IMR-90 (cell line): Measurements from ENCODE around the gene PAX8. TPM values are rescaled to one million over a fixed set of nuclear protein-coding genes. Genes with fewer than 3 reads are reported as not detected.

Source experiments
- ATAC-seq: fragments of 200-7000 bp; cut with Tn5 transposase; 2 replicates; pipeline ENCODE4 v1.9.1; 2020; ENCODE audit warnings: low read depth, mild to moderate bottlenecking, moderate library complexity
- BruUV-seq: library from RNA; stranded (reverse); fragments of 400-500 nt; replicated peaks from 2 replicates; lab custom pipeline; 2021; lab: Mats Ljungman, UMichigan
- CTCF ChIA-PET: fragments of 300-600 bp; formaldehyde crosslinking; extraction: SDS; loops from one replicate; lab custom pipeline; 2021; ENCODE audit warnings: antibody characterized with exemption; lab: Yijun Ruan, JAX
- POLR2A ChIA-PET: fragments of 300-600 bp; sonication (Branson Sonifier 250); formaldehyde crosslinking; loops from one replicate; lab custom pipeline; 2022; ENCODE audit warnings: antibody characterized with exemption; ENCODE audit not compliant: unreplicated experiment; lab: Charles Lee
- DNase-seq: peaks from one replicate; pipeline ENCODE4 v3.0.0; 2013
- H2AFZ ChIP-seq: replicated peaks from 2 replicates; pipeline ENCODE3; 2013; ENCODE audit warnings: low read length, mild to moderate bottlenecking; ENCODE audit not compliant: poor library complexity
- H2AK5ac ChIP-seq: 2 replicates; pipeline ENCODE4 v1.6.1; 2013; ENCODE audit warnings: low read depth, low read length, inconsistent platforms
- H2AK9ac ChIP-seq: replicated peaks from 2 replicates; pipeline ENCODE3; 2013; ENCODE audit warnings: mild to moderate bottlenecking, low read depth, low read length, moderate library complexity; ENCODE audit not compliant: poor library complexity
- H2BK120ac ChIP-seq: 2 replicates; pipeline ENCODE4 v1.6.1; 2013; ENCODE audit warnings: low read depth, low read length, inconsistent platforms
- H2BK15ac ChIP-seq: 3 replicates; pipeline ENCODE4 v1.6.1; 2013; ENCODE audit warnings: low read depth, low read length, inconsistent platforms
- H2BK20ac ChIP-seq: 2 replicates; pipeline ENCODE4 v1.6.1; 2013; ENCODE audit warnings: low read depth, mild to moderate bottlenecking, inconsistent platforms, low read length, moderate library complexity
- H2BK5ac ChIP-seq: 2 replicates; pipeline ENCODE4 v1.6.1; 2013; ENCODE audit warnings: mild to moderate bottlenecking, low read depth, low read length, inconsistent platforms; ENCODE audit not compliant: poor library complexity, severe bottlenecking
- H3K14ac ChIP-seq: replicated peaks from 2 replicates; pipeline ENCODE4 v1.6.1; 2013; ENCODE audit warnings: low read depth, low read length, inconsistent platforms
- H3K18ac ChIP-seq: 2 replicates; pipeline ENCODE4 v1.6.1; 2013; ENCODE audit warnings: low read depth, low read length, control low read depth
- H3K23ac ChIP-seq: 2 replicates; pipeline ENCODE4 v1.6.1; 2013; ENCODE audit warnings: low read depth, low read length, inconsistent platforms
- H3K27ac ChIP-seq: 2 replicates; pipeline ENCODE4 v1.5.1; 2013; ENCODE audit warnings: mild to moderate bottlenecking, control low read depth, low read length; ENCODE audit not compliant: insufficient read depth
- H3K27me3 ChIP-seq: 2 replicates; pipeline ENCODE4 v1.6.1; 2013; ENCODE audit warnings: low read length; ENCODE audit not compliant: control insufficient read depth, insufficient read depth
- H3K36me3 ChIP-seq: 2 replicates; pipeline ENCODE4 v1.6.1; 2013; ENCODE audit warnings: low read length, mixed read lengths; ENCODE audit not compliant: control insufficient read depth, insufficient read depth
- H3K4ac ChIP-seq: 2 replicates; pipeline ENCODE4 v1.6.1; 2013; ENCODE audit warnings: low read depth, low read length, inconsistent platforms
- H3K4me1 ChIP-seq: 2 replicates; pipeline ENCODE4 v1.6.1; 2013; ENCODE audit warnings: low read length, mixed read lengths; ENCODE audit not compliant: control insufficient read depth, insufficient read depth
- H3K4me2 ChIP-seq: 2 replicates; pipeline ENCODE4 v1.6.1; 2013; ENCODE audit warnings: low read depth, mild to moderate bottlenecking, control low read depth, low read length, moderate library complexity
- H3K4me3 ChIP-seq: 2 replicates; pipeline ENCODE4 v1.5.1; 2013; ENCODE audit warnings: low read depth, mild to moderate bottlenecking, control low read depth, low read length, moderate library complexity; ENCODE audit not compliant: insufficient read depth
- H3K56ac ChIP-seq: 2 replicates; pipeline ENCODE4 v1.6.1; 2013; ENCODE audit warnings: low read length, inconsistent platforms; ENCODE audit not compliant: insufficient read depth; ENCODE audit errors: extremely low read depth
- H3K79me1 ChIP-seq, 2 experiments: 2 replicates each; pipeline ENCODE4 v1.6.1; 2013; ENCODE audit warnings: low read length in 2 of 2, inconsistent platforms in 1 of 2, low read depth in 1 of 2
- H3K9ac ChIP-seq: 2 replicates; pipeline ENCODE4 v1.6.1; 2013; ENCODE audit warnings: low read depth, low read length, control low read depth
- H3K9me1 ChIP-seq: 2 replicates; pipeline ENCODE4 v1.6.1; 2013; ENCODE audit warnings: low read length, inconsistent platforms; ENCODE audit not compliant: insufficient read depth
- H3K9me3 ChIP-seq: 2 replicates; pipeline ENCODE4 v1.6.1; 2013; ENCODE audit warnings: low read length; ENCODE audit not compliant: control insufficient read depth, insufficient read depth
- H4K20me1 ChIP-seq: 2 replicates; pipeline ENCODE4 v1.6.1; 2013; ENCODE audit warnings: low read length, inconsistent platforms; ENCODE audit not compliant: insufficient read depth
- H4K5ac ChIP-seq: 2 replicates; pipeline ENCODE4 v1.6.1; 2013; ENCODE audit warnings: mild to moderate bottlenecking, low read depth, low read length, control low read depth
- H4K8ac ChIP-seq, 2 experiments: 2 replicates each; pipeline ENCODE4 v1.6.1; 2013; ENCODE audit warnings: low read depth in 2 of 2, low read length in 2 of 2, control low read depth in 1 of 2, inconsistent platforms in 1 of 2
- H4K91ac ChIP-seq: 2 replicates; pipeline ENCODE4 v1.6.1; 2013; ENCODE audit warnings: low read depth, low read length, inconsistent platforms; ENCODE audit not compliant: insufficient read depth
- FOS ChIP-seq: fragments of 150-350 bp; IDR thresholded peaks from 2 replicates; pipeline ENCODE4 v1.6.1; 2016; ENCODE audit warnings: low read depth, low read length
- MAZ ChIP-seq: IDR thresholded peaks from 2 replicates; pipeline ENCODE4 v1.6.1; 2012; ENCODE audit warnings: low read depth, mild to moderate bottlenecking, low read length, improper control_type of control experiment, moderate library complexity, borderline replicate concordance
- NFE2L2 ChIP-seq: fragments of 150-350 bp; IDR thresholded peaks from 2 replicates; pipeline ENCODE4 v1.6.1; 2016; ENCODE audit warnings: low read depth, mild to moderate bottlenecking, low read length
- RAD21 ChIP-seq: IDR thresholded peaks from 2 replicates; pipeline ENCODE4 v1.6.1; 2012; ENCODE audit warnings: low read length, improper control_type of control experiment
- RCOR1 ChIP-seq: IDR thresholded peaks from 2 replicates; pipeline ENCODE4 v1.6.1; 2012; ENCODE audit warnings: mild to moderate bottlenecking, low read length, improper control_type of control experiment; ENCODE audit not compliant: insufficient replicate concordance
- RFX5 ChIP-seq: IDR thresholded peaks from 2 replicates; pipeline ENCODE4 v1.8.0; 2012; ENCODE audit warnings: low read depth, mild to moderate bottlenecking, low read length, moderate library complexity
- SMC3 ChIP-seq: fragments of 150-350 bp; IDR thresholded peaks from 2 replicates; pipeline ENCODE4 v1.6.1; 2016; ENCODE audit warnings: low read depth, mild to moderate bottlenecking, antibody characterized with exemption, low read length, moderate library complexity
- WGBS, 2 experiments: methylation state at CpG; one replicate each; pipeline versions ENCODE4 v1.1.5 to v1.1.7; 2013; ENCODE audit warnings: missing lambda C conversion rate in 2 of 2; ENCODE audit not compliant: insufficient read length in 1 of 2; ENCODE audit errors: extremely low coverage in 2 of 2; 5-methylcytosine and 5-hydroxymethylcytosine counted together
- dilution Hi-C: fragments of 300-500 bp; cut with HindIII; formaldehyde crosslinking; loops from one replicate; pipeline ENCODE4 v1.14.3; 2018; ENCODE audit warnings: low sequenced_read_pairs; ENCODE audit not compliant: unreplicated experiment
- in situ Hi-C: fragments of 300-500 bp; cut with MboI; formaldehyde crosslinking; loops from 3 replicates; pipeline ENCODE4 v1.14.3; 2019; ENCODE audit warnings: low sequenced_read_pairs, inconsistent platforms, mixed read lengths
- intact Hi-C: fragments of 100-400 bp; cut with micrococcal nuclease; formaldehyde crosslinking; loops from 2 replicates; pipeline ENCODE4 v1.10.0; 2022
- polyA plus RNA-seq, 3 experiments: library from polyadenylated mRNA; depleted of rRNA; stranded (reverse); fragments of >200 nt; gene quantifications; 2 replicates each; pipeline ENCODE4 v1.2.3, GENCODE V29; 2012; ENCODE audit warnings: low replicate concordance in 1 of 3
- total RNA-seq: library from RNA; depleted of rRNA; stranded (reverse); fragments of >200 nt; gene quantifications from 2 replicates; pipeline ENCODE4 v1.2.3, GENCODE V29; 2012
- TF ChIP-seq, protein P1 (sequence below): fragments of 150-350 bp; IDR thresholded peaks from 2 replicates; pipeline ENCODE4 v1.6.1; 2016; ENCODE audit warnings: low read depth, mild to moderate bottlenecking, low read length, moderate library complexity, borderline replicate concordance

The PAX8 gene
- total and polyA plus RNA-seq, 2 of the 4 experiments (the other 2 are of a cell fraction): 0.18 to 1.5 TPM

DNA sequence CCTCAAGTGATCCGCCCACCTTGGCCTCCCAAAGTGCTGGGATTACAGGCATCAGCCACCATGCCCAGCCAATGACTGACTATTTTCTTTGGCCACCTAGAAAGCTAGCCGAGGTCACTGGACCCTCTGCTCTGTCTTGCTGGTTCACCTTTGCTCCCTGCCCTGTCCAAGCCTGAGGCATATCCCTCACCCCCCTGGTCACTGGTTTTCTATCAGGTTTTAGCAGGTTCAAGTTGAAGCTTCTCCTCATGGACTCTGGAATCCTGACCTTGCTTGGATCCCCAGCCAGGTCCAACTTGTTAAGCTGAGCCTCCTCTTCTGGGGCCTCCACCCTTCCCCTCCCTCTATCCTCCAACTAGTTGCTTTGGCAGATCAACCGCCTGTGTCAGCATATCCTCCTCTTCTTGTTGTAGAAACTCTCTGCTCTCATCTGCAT, 33.4 kb downstream of the PAX8 start:
- H2BK15ac ChIP-seq: no peak overlapping the region
- no peak overlapping the region for H4K91ac ChIP-seq
- H3K56ac ChIP-seq: no peak overlapping the region
- in situ Hi-C loops: loop anchor here (5.0 kb wide), 1 partner anchor 127 kb away; no protein-coding TSS in a partner anchor
- POLR2A ChIA-PET: no interaction called here
- no peak overlapping the region for H3K14ac ChIP-seq
- DNase-seq (no peak), ATAC-seq (no peak)
- no peak overlapping the region for H3K4me3 ChIP-seq
- H2BK5ac ChIP-seq: no peak overlapping the region
- no peak overlapping the region for H2BK120ac ChIP-seq
- no peak overlapping the region for H3K4ac ChIP-seq
- no peak overlapping the region for H2AK5ac ChIP-seq
- H3K27ac ChIP-seq: no peak overlapping the region
- dilution Hi-C loops: no loop called here
- BruUV-seq: no TSS peak
- H3K9me3 ChIP-seq: peaks cover 2% of the 10 kb centered on the region; the same call in 1 of the 2 replicates
- H3K36me3 ChIP-seq: no peaks in the 10 kb centered on the region
- H3K79me1 ChIP-seq: peaks cover 0 to 12% of the 10 kb centered on the region in 2 experiments; a peak in 1 of 4 replicates
- H2BK20ac ChIP-seq: no peak overlapping the region
- H2AFZ ChIP-seq: no peak overlapping the region
- peaks cover 10% of the 10 kb centered on the region for H3K4me1 ChIP-seq
- no peak overlapping the region for H3K23ac ChIP-seq
- peaks cover 18% of the 10 kb centered on the region for H3K9me1 ChIP-seq
- H3K18ac ChIP-seq: no peak overlapping the region
- no peak overlapping the region for H3K4me2 ChIP-seq
- whole genome bisulfite sequencing, 2 experiments: 85% methylated on average over 2 of the region's 3 CpGs; no CpG with 5 or more reads in 1 of the 2 experiments
- no peak overlapping the region for H2AK9ac ChIP-seq
- peaks cover 4% of the 10 kb centered on the region for H4K20me1 ChIP-seq
- H3K9ac ChIP-seq: no peak overlapping the region
- no peak overlapping the region for H4K8ac ChIP-seq
- intact Hi-C loops: no loop called here
- H3K27me3 ChIP-seq: no peaks in the 10 kb centered on the region
- CTCF ChIA-PET: no interaction called here
- no peak overlapping the region for H4K5ac ChIP-seq
- TF ChIP-seq FOS (no peak), RCOR1 (no peak), RFX5 (no peak), SMC3 (no peak), NFE2L2 (no peak), MAZ (no peak), RAD21 (no peak)
- TF ChIP-seq, protein P1, sequence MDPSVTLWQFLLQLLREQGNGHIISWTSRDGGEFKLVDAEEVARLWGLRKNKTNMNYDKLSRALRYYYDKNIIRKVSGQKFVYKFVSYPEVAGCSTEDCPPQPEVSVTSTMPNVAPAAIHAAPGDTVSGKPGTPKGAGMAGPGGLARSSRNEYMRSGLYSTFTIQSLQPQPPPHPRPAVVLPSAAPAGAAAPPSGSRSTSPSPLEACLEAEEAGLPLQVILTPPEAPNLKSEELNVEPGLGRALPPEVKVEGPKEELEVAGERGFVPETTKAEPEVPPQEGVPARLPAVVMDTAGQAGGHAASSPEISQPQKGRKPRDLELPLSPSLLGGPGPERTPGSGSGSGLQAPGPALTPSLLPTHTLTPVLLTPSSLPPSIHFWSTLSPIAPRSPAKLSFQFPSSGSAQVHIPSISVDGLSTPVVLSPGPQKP: no peak
